ENCODE results near the gene DSCAML1.

The DSCAML1 gene

GRCh38 chr11:117662671-117663269 is 134.2 kb downstream of the DSCAML1 start:
- DNase-seq (ENCODE audit: low read depth in 3 of 3): no peak

GRCh38 chr11:117662255-117662654 is 134.8 kb downstream of the DSCAML1 start:
- no peak for DNase-seq (ENCODE audit: low read depth in 3 of 3)

- no peak for DNase-seq (ENCODE audit: low read depth in 3 of 3)
Observed at GRCh38 chr11:117658809-117659208, 138.2 kb downstream of the DSCAML1 start.

- no peak for DNase-seq (ENCODE audit: low read depth in 3 of 3)
Observed at GRCh38 chr11:117657794-117658193, 139.2 kb downstream of the DSCAML1 start.

GRCh38 chr11:117654281-117655255 is 142.4 kb downstream of the DSCAML1 start:
- DNase-seq (ENCODE audit: low read depth in 3 of 3): no peak

GRCh38 chr11:117652521-117652920 is 144.5 kb downstream of the DSCAML1 start:
- no peak for DNase-seq (ENCODE audit: low read depth in 3 of 3)

GRCh38 chr11:117649296-117650055 is 147.5 kb downstream of the DSCAML1 start:
- DNase-seq (ENCODE audit: low read depth in 3 of 3): no peak

GRCh38 chr11:117647872-117648271 is 149.1 kb downstream of the DSCAML1 start:
- no peak for DNase-seq (ENCODE audit: low read depth in 3 of 3)

- DNase-seq (ENCODE audit: low read depth in 3 of 3): no peak
Observed at GRCh38 chr11:117647207-117647606, 149.8 kb downstream of the DSCAML1 start.

- DNase-seq (ENCODE audit: low read depth in 3 of 3): no peak
Observed at GRCh38 chr11:117646411-117646810, 150.6 kb downstream of the DSCAML1 start.

- no peak for DNase-seq (ENCODE audit: low read depth in 3 of 3)
Observed at GRCh38 chr11:117644403-117645155, 152.4 kb downstream of the DSCAML1 start.

GRCh38 chr11:117643606-117644300 is 153.3 kb downstream of the DSCAML1 start:
- DNase-seq (ENCODE audit: low read depth in 3 of 3): no peak

GRCh38 chr11:117642835-117643234 is 154.2 kb downstream of the DSCAML1 start:
- no peak for DNase-seq (ENCODE audit: low read depth in 3 of 3)

GRCh38 chr11:117642396-117642795 is 154.6 kb downstream of the DSCAML1 start:
- DNase-seq (ENCODE audit: low read depth in 3 of 3): no peak

- DNase-seq (ENCODE audit: low read depth in 3 of 3): no peak
Observed at GRCh38 chr11:117641008-117641915, 155.8 kb downstream of the DSCAML1 start.

- no peak for DNase-seq (ENCODE audit: low read depth in 3 of 3)
Observed at GRCh38 chr11:117640041-117640440, 157.0 kb downstream of the DSCAML1 start.

- no peak for DNase-seq (ENCODE audit: low read depth in 3 of 3)
Observed at GRCh38 chr11:117639601-117640000, 157.4 kb downstream of the DSCAML1 start.

- no peak for DNase-seq (ENCODE audit: low read depth in 3 of 3)
Observed at GRCh38 chr11:117638911-117639543, 158.0 kb downstream of the DSCAML1 start.

All from stimulated activated CD4-positive, alpha-beta T cell treated with anti-CD3 and anti-CD28 coated beads, TNF-alpha, amount 100 ng/mL, for 48 hours (primary cell).